Prostate gland (tissue), 2 donors: ENCODE measurements around the gene PIK3IP1. TPM values are rescaled to one million over a fixed set of nuclear protein-coding genes. Genes with fewer than 3 reads are reported as not detected.

ENCODE experiments used
- DNase-seq: peaks from one replicate; pipeline ENCODE4 v3.0.0-alpha.2; 2019; ENCODE audit warnings: low spot score
- H3K27ac ChIP-seq, 2 donors: fragments of 200-600 bp; sonication (generic); 2 replicates each; pipeline ENCODE4 v1.5.1; 2017 to 2019
- H3K27me3 ChIP-seq: fragments of 200-600 bp; sonication (generic); replicated peaks from 2 replicates; pipeline ENCODE4 v1.5.1; 2019; ENCODE audit not compliant: insufficient read depth
- H3K36me3 ChIP-seq, 2 donors: fragments of 200-600 bp; sonication (generic); 1 replicate in 1 of 2; 2 replicates in 1 of 2; pipeline versions ENCODE4 v1.5.1 to v1.8.1; 2017 to 2019
- H3K4me1 ChIP-seq: fragments of 200-600 bp; sonication (generic); replicated peaks from 2 replicates; pipeline ENCODE4 v1.5.1; 2019
- H3K4me3 ChIP-seq, 2 donors: fragments of 200-600 bp; sonication (generic); 2 replicates each; pipeline ENCODE4 v1.5.1; 2017 to 2019
- H3K9me3 ChIP-seq: fragments of 200-600 bp; sonication (generic); 2 replicates; pipeline ENCODE4 v1.5.1; 2017
- CTCF ChIP-seq, 4 experiments: fragments of 200-600 bp in 2 of 4; fragments of 450-650 bp in 2 of 4; sonication (generic) in 2 of 4; IDR thresholded peaks; 1 replicate in 3 of 4; 2 replicates in 1 of 4; pipeline ENCODE4 v1.5.1; 2016 to 2019; ENCODE audit warnings: antibody characterized with exemption in 4 of 4, mild to moderate bottlenecking in 2 of 4, moderate library complexity in 2 of 4
- POLR2A ChIP-seq: fragments of 450-650 bp; IDR thresholded peaks from one replicate; pipeline ENCODE4 v1.6.1; 2016; ENCODE audit warnings: antibody characterized with exemption, mild to moderate bottlenecking
- POLR2AphosphoS5 ChIP-seq: sonication (generic); formaldehyde crosslinking; IDR thresholded peaks from one replicate; pipeline ENCODE4 v1.6.1; 2017; ENCODE audit warnings: antibody characterized with exemption
- WGBS: methylation state at CpG from one replicate; pipeline ENCODE4 v1.1.5; 2018; 5-methylcytosine and 5-hydroxymethylcytosine counted together
- intact Hi-C: fragments of 100-400 bp; cut with DNase I; formaldehyde crosslinking; loops from one replicate; pipeline ENCODE4 v1.14.2; 2022
- total RNA-seq, 2 donors: library from RNA; depleted of rRNA; stranded (reverse); fragments of >200 nt; gene quantifications; one replicate each; pipeline ENCODE4 v1.1.0, GENCODE V29; 2016

PIK3IP1 gene
- total RNA-seq, 2 donors from 2014 or later, result 25.6 to 124 TPM

- Histone ChIP-seq H3K36me3 (peaks cover 0 to 3% of the 10 kb centered on the region in 2 donors), H3K27me3 (no peaks in the 10 kb centered on the region), H3K4me3 (no peak overlapping the region), H3K4me1 (peaks cover 18% of the 10 kb centered on the region), H3K27ac (no peak overlapping the region), H3K9me3 (no peaks in the 10 kb centered on the region)
- 46% methylated on average over 6 of the region's 6 CpGs for WGBS
- no peak for DNase-seq
- intact Hi-C loops, result no loop called here
- TF ChIP-seq POLR2A (no peak), POLR2AphosphoS5 (no peak), CTCF (IDR thresholded peaks at IDR 0.05) (no peak)
Measured at GRCh38 chr22:31339148-31339832, 47.0 kb upstream of the PIK3IP1 start.

- Histone ChIP-seq H3K4me1 (peaks cover under 1% of the 10 kb centered on the region), H3K9me3 (no peaks in the 10 kb centered on the region), H3K36me3 (peaks cover 0 to 3% of the 10 kb centered on the region in 2 donors), H3K27ac (no peak overlapping the region), H3K4me3 (no peak overlapping the region), H3K27me3 (no peaks in the 10 kb centered on the region)
- DNase-seq, result no peak
- 85% methylated on average over 5 of the region's 5 CpGs for WGBS
- TF ChIP-seq POLR2A (no peak), CTCF (IDR thresholded peaks at IDR 0.05) (no peak), POLR2AphosphoS5 (no peak)
- intact Hi-C loops, result no loop called here
Measured at GRCh38 chr22:31337178-31337577, 44.9 kb upstream of the PIK3IP1 start.

GRCh38 chr22:31334329-31334728, 42.0 kb upstream of the PIK3IP1 start:
- no peaks in the 10 kb centered on the region for H3K27me3 ChIP-seq
- H3K9me3 ChIP-seq, result no peaks in the 10 kb centered on the region
- H3K27ac ChIP-seq, result peak overlapping the region; percentile 41 to 62
- intact Hi-C loops, result no loop called here
- no peak for TF ChIP-seq POLR2A
- no peak for TF ChIP-seq POLR2AphosphoS5
- TF ChIP-seq CTCF (IDR thresholded peaks at IDR 0.05), result no peak
- WGBS, result 70% methylated on average over 5 of the region's 5 CpGs
- DNase-seq, result no peak
- H3K4me3 ChIP-seq, result no peak overlapping the region
- no peaks in the 10 kb centered on the region for H3K36me3 ChIP-seq
- no peaks in the 10 kb centered on the region for H3K4me1 ChIP-seq

GRCh38 chr22:31333641-31334040, 41.4 kb upstream of the PIK3IP1 start:
- Histone ChIP-seq H3K27me3 (no peaks in the 10 kb centered on the region), H3K36me3 (no peaks in the 10 kb centered on the region), H3K9me3 (no peaks in the 10 kb centered on the region), H3K4me3 (no peak overlapping the region), H3K27ac (peak overlapping the region; percentile 41 to 62), H3K4me1 (no peaks in the 10 kb centered on the region)
- TF ChIP-seq CTCF (IDR thresholded peaks at IDR 0.05) (no peak), POLR2AphosphoS5 (peak; percentile 76)
- 35% methylated on average over 2 of the region's 2 CpGs for WGBS
- intact Hi-C loops, result no loop called here
- peak; percentile 55 for DNase-seq

- TF ChIP-seq POLR2A, result no peak
- no peak for TF ChIP-seq CTCF (IDR thresholded peaks at IDR 0.05)
- no peak for DNase-seq
- Histone ChIP-seq H3K9me3 (no peaks in the 10 kb centered on the region), H3K4me3 (no peak overlapping the region), H3K27ac (no peak overlapping the region), H3K36me3 (no peaks in the 10 kb centered on the region), H3K4me1 (no peaks in the 10 kb centered on the region), H3K27me3 (no peaks in the 10 kb centered on the region)
- WGBS, result 45% methylated on average over 1 of the region's 1 CpG
- intact Hi-C loops, result no loop called here
Measured at GRCh38 chr22:31332886-31333285, 40.6 kb upstream of the PIK3IP1 start.
